Activated naive CD4-positive, alpha-beta T cell treated with anti-CD3 and anti-CD28 coated beads, Interleukin-2, amount 50 U/mL, for 24 hours (primary cell): ENCODE measurements around the gene SMYD2.

Experiments used
- H3K27ac Mint-ChIP-seq: one replicate; pipeline ENCODE4 v1.8.0; 2021; ENCODE audit warnings: mild to moderate bottlenecking, mixed read lengths
- H3K27me3 Mint-ChIP-seq: one replicate; pipeline ENCODE4 v1.8.0; 2021; ENCODE audit warnings: mixed read lengths
- H3K36me3 Mint-ChIP-seq: one replicate; pipeline ENCODE4 v1.8.0; 2021; ENCODE audit warnings: mixed read lengths
- H3K4me1 Mint-ChIP-seq: one replicate; pipeline ENCODE4 v1.8.0; 2021; ENCODE audit warnings: mixed read lengths
- H3K4me3 Mint-ChIP-seq: one replicate; pipeline ENCODE4 v1.8.0; 2021; ENCODE audit warnings: mild to moderate bottlenecking, mixed read lengths
- H3K9me3 Mint-ChIP-seq: one replicate; pipeline ENCODE4 v1.8.0; 2021; ENCODE audit warnings: mixed read lengths

The SMYD2 gene

DNA sequence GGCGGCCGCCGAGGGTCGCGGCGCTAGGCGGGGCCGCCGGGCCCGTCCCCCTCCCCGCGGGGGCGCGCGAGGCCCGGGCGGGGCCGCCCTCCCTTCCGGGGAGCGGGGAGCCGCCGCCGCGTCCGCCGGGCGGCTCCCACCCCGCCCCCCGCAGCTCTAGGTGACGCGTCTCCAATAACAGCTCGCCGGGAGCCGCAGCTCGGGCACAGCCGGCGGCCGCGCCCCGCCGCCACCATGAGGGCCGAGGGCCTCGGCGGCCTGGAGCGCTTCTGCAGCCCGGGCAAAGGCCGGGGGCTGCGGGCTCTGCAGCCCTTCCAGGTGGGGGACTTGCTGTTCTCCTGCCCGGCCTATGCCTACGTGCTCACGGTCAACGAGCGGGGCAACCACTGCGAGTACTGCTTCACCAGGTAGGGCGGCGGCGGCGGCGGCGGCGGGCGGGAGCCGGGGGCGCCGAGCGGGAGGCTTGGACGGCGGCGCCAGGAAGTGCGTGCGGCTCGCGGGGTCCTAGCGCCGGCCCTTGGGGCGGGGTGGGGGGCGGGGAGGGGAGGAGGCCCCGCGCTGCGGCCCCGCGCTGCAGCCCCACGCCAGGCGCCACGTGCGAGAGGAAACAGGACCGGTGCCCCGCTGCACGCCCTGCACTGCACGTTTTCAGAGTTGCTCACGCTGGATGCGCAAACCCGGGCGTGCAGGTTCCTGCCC, at the start of gene SMYD2:
SMYD2 (plus strand) TSS at position 139 of the 699 bp plus-strand sequence; CDS start at position 235, 96 bp downstream.
- Mint-ChIP-seq H3K9me3 (no peaks in the 10 kb centered on the region), H3K36me3 (peaks cover 2% of the 10 kb centered on the region), H3K27me3 (no peaks in the 10 kb centered on the region), H3K4me3 (peak within 1 kb of the TSS; percentile 89), H3K4me1 (peaks cover 49% of the 10 kb centered on the region), H3K27ac (peak within 1 kb of the TSS; percentile 63)

- Mint-ChIP-seq H3K36me3 (peaks cover 2% of the 10 kb centered on the region), H3K9me3 (no peaks in the 10 kb centered on the region), H3K27ac (no peak overlapping the region), H3K4me3 (no peak overlapping the region), H3K4me1 (no peaks in the 10 kb centered on the region), H3K27me3 (peaks cover 11% of the 10 kb centered on the region)
Observed at GRCh38 chr1:214233856-214234634, 46.9 kb upstream of the SMYD2 start.

GRCh38 chr1:214234635-214235025, 46.3 kb upstream of the SMYD2 start:
- peaks cover 11% of the 10 kb centered on the region for H3K27me3 Mint-ChIP-seq
- no peak overlapping the region for H3K27ac Mint-ChIP-seq
- no peaks in the 10 kb centered on the region for H3K9me3 Mint-ChIP-seq
- no peak overlapping the region for H3K4me3 Mint-ChIP-seq
- no peaks in the 10 kb centered on the region for H3K4me1 Mint-ChIP-seq
- peaks cover 2% of the 10 kb centered on the region for H3K36me3 Mint-ChIP-seq

GRCh38 chr1:214236477-214236876, 44.5 kb upstream of the SMYD2 start:
- no peaks in the 10 kb centered on the region for H3K4me1 Mint-ChIP-seq
- H3K27ac Mint-ChIP-seq: no peak overlapping the region
- no peak overlapping the region for H3K4me3 Mint-ChIP-seq
- H3K9me3 Mint-ChIP-seq: no peaks in the 10 kb centered on the region
- H3K36me3 Mint-ChIP-seq: peaks cover 2% of the 10 kb centered on the region
- H3K27me3 Mint-ChIP-seq: peaks cover 14% of the 10 kb centered on the region

DNA sequence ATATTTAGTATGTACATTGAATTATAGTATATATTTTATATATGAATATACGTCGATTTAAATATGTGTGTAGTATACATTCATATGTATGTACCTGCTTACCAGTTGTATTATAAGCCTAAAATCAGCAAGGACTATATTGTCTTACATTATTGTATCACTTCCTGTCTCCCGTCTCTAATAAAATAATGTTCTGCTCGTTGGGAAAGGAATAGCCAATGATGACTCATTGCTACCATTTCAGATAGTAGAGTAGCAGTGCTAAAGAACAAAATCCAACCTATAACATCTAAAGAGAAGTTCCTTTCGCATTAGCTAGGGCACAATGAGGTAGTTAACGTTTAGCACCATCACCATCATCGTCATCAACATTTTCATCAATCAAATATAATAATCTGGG, 39.9 kb upstream of the SMYD2 start:
- Mint-ChIP-seq H3K27me3 (peaks cover 13% of the 10 kb centered on the region), H3K4me1 (no peaks in the 10 kb centered on the region), H3K9me3 (no peaks in the 10 kb centered on the region), H3K4me3 (no peak overlapping the region), H3K36me3 (peaks cover 2% of the 10 kb centered on the region), H3K27ac (no peak overlapping the region)

DNA sequence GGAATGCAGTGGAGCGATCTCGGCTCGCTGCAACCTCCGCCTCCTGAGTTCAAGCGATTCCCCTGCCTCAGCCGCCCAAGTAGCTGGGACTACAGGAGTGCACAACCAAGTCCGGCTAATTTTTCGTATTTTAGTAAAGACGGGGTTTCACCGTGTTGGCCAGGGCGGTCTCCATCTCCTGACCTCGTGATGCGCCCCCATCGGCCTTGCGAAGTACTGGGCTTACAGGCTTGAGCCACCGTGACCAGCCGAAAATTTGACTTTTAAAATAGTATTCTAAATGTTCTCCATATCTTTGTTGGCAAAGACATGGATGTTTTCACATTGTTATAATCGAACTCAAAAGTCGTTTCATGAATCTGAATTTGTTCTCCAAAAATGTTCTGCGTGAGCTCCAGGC, 36.7 kb upstream of the SMYD2 start:
- Mint-ChIP-seq H3K9me3 (no peaks in the 10 kb centered on the region), H3K4me1 (no peaks in the 10 kb centered on the region), H3K36me3 (no peaks in the 10 kb centered on the region), H3K27me3 (peaks cover 9% of the 10 kb centered on the region), H3K4me3 (no peak overlapping the region), H3K27ac (no peak overlapping the region)

DNA sequence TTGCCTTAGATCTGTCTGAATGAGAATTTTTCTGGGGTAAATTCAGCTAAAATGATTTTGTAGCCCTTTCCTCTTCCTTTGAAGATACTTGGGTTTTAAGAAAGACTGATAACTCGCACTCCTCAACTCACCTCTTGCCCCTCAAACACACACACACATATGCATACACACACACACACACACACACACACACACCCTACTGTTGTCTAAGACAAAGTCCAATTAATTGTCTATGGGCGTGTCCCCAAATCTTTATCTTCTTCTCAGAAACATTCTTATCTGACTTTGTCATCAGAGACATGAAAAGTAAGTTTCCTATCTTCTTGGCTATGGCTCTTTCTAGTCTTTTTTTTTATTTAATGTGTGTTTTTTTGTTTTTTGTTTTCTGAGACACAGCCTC, 36.1 kb upstream of the SMYD2 start:
- no peaks in the 10 kb centered on the region for H3K36me3 Mint-ChIP-seq
- no peaks in the 10 kb centered on the region for H3K4me1 Mint-ChIP-seq
- no peak overlapping the region for H3K4me3 Mint-ChIP-seq
- H3K9me3 Mint-ChIP-seq: no peaks in the 10 kb centered on the region
- peaks cover 8% of the 10 kb centered on the region for H3K27me3 Mint-ChIP-seq
- no peak overlapping the region for H3K27ac Mint-ChIP-seq

GRCh38 chr1:214247501-214248041, 33.4 kb upstream of the SMYD2 start:
- Mint-ChIP-seq H3K9me3 (no peaks in the 10 kb centered on the region), H3K4me1 (no peaks in the 10 kb centered on the region), H3K27me3 (peaks cover 6% of the 10 kb centered on the region), H3K36me3 (no peaks in the 10 kb centered on the region), H3K4me3 (no peak overlapping the region), H3K27ac (no peak overlapping the region)

DNA sequence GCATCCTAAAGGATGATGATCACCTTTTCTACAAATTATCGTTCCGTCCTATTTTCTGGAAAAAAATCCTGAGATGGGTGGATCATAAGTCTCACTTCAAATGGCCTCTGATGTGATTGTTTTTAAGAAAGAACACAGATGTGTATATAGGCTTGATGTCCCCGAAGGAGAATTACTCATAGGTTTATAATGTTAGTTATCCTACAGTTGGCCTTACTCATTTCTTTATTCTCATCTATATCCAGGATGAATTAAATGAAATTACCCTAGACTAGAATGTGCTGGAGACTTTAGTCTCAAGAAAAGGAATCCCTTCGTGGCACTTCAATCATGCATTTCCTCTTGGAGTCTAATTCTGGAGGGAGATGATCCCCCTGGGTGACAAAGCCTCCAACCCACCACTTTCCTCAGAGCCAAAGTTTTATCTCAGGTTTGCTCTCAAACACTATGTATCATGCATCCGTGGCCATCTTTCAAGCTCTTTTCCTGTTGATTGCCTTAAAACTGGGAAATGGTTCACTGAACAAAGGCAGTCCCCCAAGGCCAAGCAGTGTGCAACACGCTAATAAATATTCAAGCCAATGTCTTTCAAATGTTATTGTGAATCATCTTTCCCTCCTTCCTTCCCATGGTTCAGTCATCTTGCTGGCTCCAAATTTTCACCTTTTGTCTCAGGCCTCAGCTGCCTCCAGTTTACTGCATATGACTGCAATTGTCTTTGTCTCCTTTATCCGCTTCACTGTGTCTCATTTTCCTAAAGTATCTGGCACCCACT, 32.5 kb upstream of the SMYD2 start:
- Mint-ChIP-seq H3K27me3 (peaks cover 6% of the 10 kb centered on the region), H3K4me3 (no peak overlapping the region), H3K9me3 (no peaks in the 10 kb centered on the region), H3K36me3 (no peaks in the 10 kb centered on the region), H3K27ac (no peak overlapping the region), H3K4me1 (no peaks in the 10 kb centered on the region)

DNA sequence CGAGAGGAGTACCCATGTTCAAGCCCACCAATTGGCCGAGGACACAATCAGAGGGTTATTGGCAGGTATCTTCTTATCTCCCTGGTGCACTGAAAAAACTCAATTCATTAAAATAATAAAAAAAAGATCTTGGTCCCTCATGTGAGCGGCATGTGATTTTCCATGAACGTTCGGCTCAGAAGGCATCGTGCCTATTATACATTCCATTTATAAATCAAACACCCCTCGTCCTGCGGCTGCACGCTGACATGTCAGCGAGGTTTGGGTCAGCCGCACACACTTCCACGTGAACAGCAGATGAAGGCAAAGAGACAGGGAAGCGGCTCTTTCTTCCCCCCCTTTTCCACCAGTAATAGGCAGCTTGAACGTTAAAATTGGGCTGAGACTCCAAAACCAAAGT, 31.3 kb upstream of the SMYD2 start:
- H3K27me3 Mint-ChIP-seq: peaks cover 7% of the 10 kb centered on the region
- no peak overlapping the region for H3K27ac Mint-ChIP-seq
- no peaks in the 10 kb centered on the region for H3K9me3 Mint-ChIP-seq
- H3K36me3 Mint-ChIP-seq: no peaks in the 10 kb centered on the region
- H3K4me1 Mint-ChIP-seq: no peaks in the 10 kb centered on the region
- H3K4me3 Mint-ChIP-seq: no peak overlapping the region

GRCh38 chr1:214251354-214251753, 29.6 kb upstream of the SMYD2 start:
- Mint-ChIP-seq H3K36me3 (no peaks in the 10 kb centered on the region), H3K9me3 (no peaks in the 10 kb centered on the region), H3K4me3 (no peak overlapping the region), H3K27ac (no peak overlapping the region), H3K4me1 (no peaks in the 10 kb centered on the region), H3K27me3 (peaks cover 8% of the 10 kb centered on the region)

- H3K4me3 Mint-ChIP-seq: no peak overlapping the region
- no peaks in the 10 kb centered on the region for H3K9me3 Mint-ChIP-seq
- H3K36me3 Mint-ChIP-seq: no peaks in the 10 kb centered on the region
- no peak overlapping the region for H3K27ac Mint-ChIP-seq
- peaks cover 8% of the 10 kb centered on the region for H3K27me3 Mint-ChIP-seq
- H3K4me1 Mint-ChIP-seq: no peaks in the 10 kb centered on the region
Observed at GRCh38 chr1:214255509-214255908, 25.4 kb upstream of the SMYD2 start.

GRCh38 chr1:214259353-214259977, 21.5 kb upstream of the SMYD2 start:
- H3K4me3 Mint-ChIP-seq: no peak overlapping the region
- H3K36me3 Mint-ChIP-seq: no peaks in the 10 kb centered on the region
- no peak overlapping the region for H3K27ac Mint-ChIP-seq

GRCh38 chr1:214260561-214261205, 20.3 kb upstream of the SMYD2 start:
- no peaks in the 10 kb centered on the region for H3K36me3 Mint-ChIP-seq
- peaks cover 29% of the 10 kb centered on the region for H3K27me3 Mint-ChIP-seq
- peaks cover 5% of the 10 kb centered on the region for H3K4me1 Mint-ChIP-seq
- H3K9me3 Mint-ChIP-seq: no peaks in the 10 kb centered on the region
- no peak overlapping the region for H3K27ac Mint-ChIP-seq
- no peak overlapping the region for H3K4me3 Mint-ChIP-seq

More at GRCh38 chr1:214259353-214259977, 21.5 kb upstream of the SMYD2 start:
- peaks cover 25% of the 10 kb centered on the region for H3K27me3 Mint-ChIP-seq
- H3K9me3 Mint-ChIP-seq: no peaks in the 10 kb centered on the region
- peaks cover 5% of the 10 kb centered on the region for H3K4me1 Mint-ChIP-seq
